Adrenal gland (tissue), 5 donors: ENCODE measurements around the gene TNFRSF4.

Experiments used
- CTCF ChIP-seq, 6 experiments: fragments of 450-650 bp in 4 of 6; fragments of 200-600 bp in 2 of 6; sonication (generic) in 1 of 6; IDR thresholded peaks; 1 replicate in 5 of 6; 2 replicates in 1 of 6; pipeline versions ENCODE4 v1.5.1 to v1.8.0; 2016 to 2021; ENCODE audit warnings: antibody characterized with exemption in 6 of 6, mild to moderate bottlenecking in 2 of 6, moderate library complexity in 1 of 6
- POLR2A ChIP-seq, 2 donors: fragments of 450-650 bp; IDR thresholded peaks; one replicate each; pipeline ENCODE4 v1.6.1; 2017; ENCODE audit warnings: antibody characterized with exemption in 2 of 2, mild to moderate bottlenecking in 2 of 2, moderate library complexity in 1 of 2
- donor health status: DM: no; HTN: no; CAD: no.

- TF ChIP-seq CTCF (IDR thresholded peaks at IDR 0.05) (no peak), POLR2A (IDR thresholded peaks at IDR 0.05) (no peak)
These were observed 11.4 kb upstream of the TNFRSF4 start for GRCh38 chr1:1225238-1225845.
